A549 (cell line): Measurements from ENCODE around the gene SLC17A1. TPM values are rescaled to one million over a fixed set of nuclear protein-coding genes. Genes with fewer than 3 reads are reported as not detected.

Source experiments
- ATAC-seq, 2 experiments: fragments of 200-7000 bp in 1 of 2; fragments of >200 bp in 1 of 2; cut with Nextera tagmentation in 1 of 2; cut with Tn5 transposase in 1 of 2; 3 replicates each; pipeline versions ENCODE4 v1.8.0 to v1.9.1; 2018 to 2020; ENCODE audit warnings: mild to moderate bottlenecking in 1 of 2, moderate library complexity in 1 of 2
- CTCF ChIA-PET: fragments of 300-600 bp; sonication (Branson Sonifier 250); formaldehyde crosslinking; extraction: SDS; loops from one replicate; lab custom pipeline; 2021; ENCODE audit warnings: antibody characterized with exemption, inconsistent platforms; lab: Yijun Ruan, JAX
- POLR2A ChIA-PET: fragments of 350-600 bp; formaldehyde crosslinking; extraction: SDS; loops from one replicate; lab custom pipeline; 2021; ENCODE audit warnings: antibody characterized with exemption, inconsistent platforms; lab: Yijun Ruan, JAX
- DNase-seq, 2 experiments: peaks; one replicate each; pipeline versions ENCODE4 v3.0.0 to v3.0.0-alpha.2; 2011 to 2016; ENCODE audit warnings: low read depth in 1 of 2, low spot score in 1 of 2
- FAIRE-seq: peaks from 2 replicates; lab custom pipeline; 2011; peaks lifted over from hg19 to GRCh38; lab: Jason Lieb, UNC
- H3K27ac ChIP-seq, 2 experiments: fragments of >200 bp; sonication (Bioruptor Twin); formaldehyde crosslinking; 3 replicates each; pipeline ENCODE4 v1.5.1; 2016 to 2017
- H3K4me1 ChIP-seq: fragments of >200 bp; sonication (Bioruptor Twin); formaldehyde crosslinking; 3 replicates; pipeline ENCODE4 v1.6.1; 2016
- H3K4me2 ChIP-seq: fragments of >200 bp; sonication (Bioruptor Twin); formaldehyde crosslinking; 3 replicates; pipeline ENCODE4 v1.6.1; 2016
- H3K4me3 ChIP-seq: fragments of >200 bp; sonication (Bioruptor Twin); formaldehyde crosslinking; 3 replicates; pipeline ENCODE4 v1.5.1; 2016
- H3K9me3 ChIP-seq: fragments of >200 bp; sonication (Bioruptor Twin); formaldehyde crosslinking; 3 replicates; pipeline ENCODE4 v1.6.1; 2016
- CBX8 ChIP-seq: fragments of 200-600 bp; sonication (generic); IDR thresholded peaks from 2 replicates; pipeline ENCODE4 v1.6.1; 2016
- CHD2 ChIP-seq: fragments of 150-350 bp; IDR thresholded peaks from 2 replicates; pipeline ENCODE4 v1.6.1; 2014; ENCODE audit warnings: low read length; ENCODE audit not compliant: partially characterized antibody
- FOSB ChIP-seq: fragments of 250-450 bp; sonication (Bioruptor Pico); IDR thresholded peaks from 2 replicates; pipeline ENCODE4 v1.5.0; 2020; ENCODE audit warnings: mild to moderate bottlenecking, moderate library complexity
- FOXS1 ChIP-seq: fragments of 250-450 bp; sonication (Bioruptor Pico); IDR thresholded peaks from 2 replicates; pipeline ENCODE4 v1.5.0; 2020; ENCODE audit warnings: mild to moderate bottlenecking, moderate library complexity
- GATA3 ChIP-seq: IDR thresholded peaks from 2 replicates; pipeline ENCODE4 v1.6.1; 2012; ENCODE audit warnings: borderline replicate concordance
- HEYL ChIP-seq: fragments of 250-450 bp; sonication (Bioruptor Pico); IDR thresholded peaks from 2 replicates; pipeline ENCODE4 v1.8.0; 2021; ENCODE audit warnings: mild to moderate bottlenecking, moderate library complexity
- HOXB13 ChIP-seq: fragments of 250-450 bp; sonication (Bioruptor Pico); IDR thresholded peaks from 2 replicates; pipeline ENCODE4 v1.5.0; 2020; ENCODE audit warnings: low read depth, mild to moderate bottlenecking, moderate library complexity
- KDM1A ChIP-seq: fragments of 200-600 bp; sonication (generic); IDR thresholded peaks from 2 replicates; pipeline ENCODE4 v1.6.1; 2016; ENCODE audit warnings: low read depth, mild to moderate bottlenecking
- NFE2L2 ChIP-seq: fragments of 150-350 bp; conservative IDR thresholded peaks from 2 replicates; pipeline ENCODE4 v1.6.1; 2014; ENCODE audit warnings: low read length
- POLR2A ChIP-seq: IDR thresholded peaks from 2 replicates; pipeline ENCODE4 v1.6.1; 2012; ENCODE audit warnings: mild to moderate bottlenecking, low read length
- RCOR1 ChIP-seq: fragments of 150-350 bp; IDR thresholded peaks from 2 replicates; pipeline ENCODE4 v1.6.1; 2014; ENCODE audit warnings: antibody characterized with exemption, low read length, low read depth
- SMC3 ChIP-seq: fragments of >200 bp; sonication (Bioruptor Twin); formaldehyde crosslinking; IDR thresholded peaks from 3 replicates; pipeline ENCODE4 v1.6.1; 2018; ENCODE audit warnings: inconsistent platforms
- TFCP2L1 ChIP-seq: fragments of 250-450 bp; sonication (Bioruptor Pico); IDR thresholded peaks from 2 replicates; pipeline ENCODE4 v1.5.0; 2021; ENCODE audit warnings: mild to moderate bottlenecking
- ZFP36 ChIP-seq: fragments of 450-650 bp; IDR thresholded peaks from 2 replicates; pipeline ENCODE4 v1.6.1; 2014; ENCODE audit warnings: borderline replicate concordance; ENCODE audit not compliant: partially characterized antibody
- WGBS: methylation state at CpG from one replicate; pipeline ENCODE4 v1.1.6; 2017; ENCODE audit errors: missing lambda C conversion rate; 5-methylcytosine and 5-hydroxymethylcytosine counted together
- polyA plus RNA-seq, 4 experiments: library from polyadenylated mRNA; depleted of rRNA in 3 of 4; stranded (reverse); fragments of >200 nt; fragmentation: RNase III in 1 of 4; extraction: RNeasy Plus Mini Kit Qiagen cat#74134 plus additional on column Dnase treatment in 1 of 4; gene quantifications; 2 replicates in 3 of 4; 3 replicates in 1 of 4; pipeline ENCODE4 v1.2.3, GENCODE V29; 2011 to 2017
- TF ChIP-seq, protein P1 (sequence below): fragments of >200 bp; sonication (Bioruptor Twin); formaldehyde crosslinking; IDR thresholded peaks from 3 replicates; pipeline ENCODE4 v1.6.1; 2016
- TF ChIP-seq, protein P2 (sequence below): fragments of 250-450 bp; sonication (Bioruptor Pico); IDR thresholded peaks from 2 replicates; pipeline ENCODE4 v1.5.0; 2020; ENCODE audit warnings: low read depth, mild to moderate bottlenecking, moderate library complexity
- TF ChIP-seq, protein P3 (sequence below): fragments of 200-600 bp; sonication (generic); IDR thresholded peaks from 2 replicates; pipeline ENCODE4 v1.6.1; 2016; ENCODE audit warnings: antibody characterized with exemption, mild to moderate bottlenecking, moderate library complexity
- TF ChIP-seq, protein P4 (sequence below): fragments of >200 bp; sonication (Bioruptor Twin); formaldehyde crosslinking; IDR thresholded peaks from 3 replicates; pipeline ENCODE4 v1.5.1; 2016

SLC17A1 gene
- polyA plus RNA-seq, 2 of the 4 experiments (the other 2 are of a cell fraction), result 0.79 to 1.2 TPM

DNA sequence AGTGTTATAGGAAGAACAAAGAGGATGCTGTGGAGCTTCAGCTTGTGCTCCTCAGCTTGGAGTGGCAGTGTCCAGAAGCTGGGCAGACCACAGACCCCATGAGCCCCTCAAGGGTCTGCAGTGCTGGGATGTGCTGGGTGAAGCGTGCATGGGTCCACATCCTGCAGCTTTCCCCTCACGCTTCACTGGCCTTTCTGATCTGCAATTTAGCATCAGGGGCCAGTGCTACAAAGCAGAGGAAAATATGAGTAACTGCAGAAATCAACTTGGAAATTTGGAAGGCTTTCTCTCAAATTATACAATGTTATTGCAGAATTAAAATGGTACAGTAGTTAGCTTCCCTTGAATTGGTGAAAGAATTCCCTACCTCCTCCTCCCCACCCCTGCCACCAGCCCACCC lies 67.2 kb downstream of the SLC17A1 start:
- Histone ChIP-seq H3K9me3 (no peaks in the 10 kb centered on the region), H3K4me2 (no peak overlapping the region), H3K4me1 (no peaks in the 10 kb centered on the region), H3K27ac (no peak overlapping the region), H3K4me3 (no peak overlapping the region)
- ChIA-PET POLR2A (interaction anchor here (0.6 kb wide), 1 partner anchor 46 kb away, joined by 3 read pairs; no protein-coding TSS in a partner anchor), CTCF (no interaction called here)
- FAIRE-seq (no peak), ATAC-seq (no peak), DNase-seq (no peak)
- WGBS, result 91% methylated on average over 2 of the region's 2 CpGs
- TF ChIP-seq GATA3, result no peak
- TF ChIP-seq, protein P1, sequence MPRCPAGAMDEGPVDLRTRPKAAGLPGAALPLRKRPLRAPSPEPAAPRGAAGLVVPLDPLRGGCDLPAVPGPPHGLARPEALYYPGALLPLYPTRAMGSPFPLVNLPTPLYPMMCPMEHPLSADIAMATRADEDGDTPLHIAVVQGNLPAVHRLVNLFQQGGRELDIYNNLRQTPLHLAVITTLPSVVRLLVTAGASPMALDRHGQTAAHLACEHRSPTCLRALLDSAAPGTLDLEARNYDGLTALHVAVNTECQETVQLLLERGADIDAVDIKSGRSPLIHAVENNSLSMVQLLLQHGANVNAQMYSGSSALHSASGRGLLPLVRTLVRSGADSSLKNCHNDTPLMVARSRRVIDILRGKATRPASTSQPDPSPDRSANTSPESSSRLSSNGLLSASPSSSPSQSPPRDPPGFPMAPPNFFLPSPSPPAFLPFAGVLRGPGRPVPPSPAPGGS, result no peak
- TF ChIP-seq HEYL, result no peak
- no peak for TF ChIP-seq CBX8
- no peak for TF ChIP-seq TFCP2L1 (CRISPR knock-in tag)
- no peak for TF ChIP-seq ZFP36
- TF ChIP-seq FOXS1 (CRISPR knock-in tag), result no peak
- no peak for TF ChIP-seq KDM1A
- no peak for TF ChIP-seq SMC3
- no peak for TF ChIP-seq CHD2
- TF ChIP-seq, protein P2, sequence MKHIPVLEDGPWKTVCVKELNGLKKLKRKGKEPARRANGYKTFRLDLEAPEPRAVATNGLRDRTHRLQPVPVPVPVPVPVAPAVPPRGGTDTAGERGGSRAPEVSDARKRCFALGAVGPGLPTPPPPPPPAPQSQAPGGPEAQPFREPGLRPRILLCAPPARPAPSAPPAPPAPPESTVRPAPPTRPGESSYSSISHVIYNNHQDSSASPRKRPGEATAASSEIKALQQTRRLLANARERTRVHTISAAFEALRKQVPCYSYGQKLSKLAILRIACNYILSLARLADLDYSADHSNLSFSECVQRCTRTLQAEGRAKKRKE, result no peak
- TF ChIP-seq HOXB13 (CRISPR knock-in tag), result no peak
- TF ChIP-seq, protein P3, sequence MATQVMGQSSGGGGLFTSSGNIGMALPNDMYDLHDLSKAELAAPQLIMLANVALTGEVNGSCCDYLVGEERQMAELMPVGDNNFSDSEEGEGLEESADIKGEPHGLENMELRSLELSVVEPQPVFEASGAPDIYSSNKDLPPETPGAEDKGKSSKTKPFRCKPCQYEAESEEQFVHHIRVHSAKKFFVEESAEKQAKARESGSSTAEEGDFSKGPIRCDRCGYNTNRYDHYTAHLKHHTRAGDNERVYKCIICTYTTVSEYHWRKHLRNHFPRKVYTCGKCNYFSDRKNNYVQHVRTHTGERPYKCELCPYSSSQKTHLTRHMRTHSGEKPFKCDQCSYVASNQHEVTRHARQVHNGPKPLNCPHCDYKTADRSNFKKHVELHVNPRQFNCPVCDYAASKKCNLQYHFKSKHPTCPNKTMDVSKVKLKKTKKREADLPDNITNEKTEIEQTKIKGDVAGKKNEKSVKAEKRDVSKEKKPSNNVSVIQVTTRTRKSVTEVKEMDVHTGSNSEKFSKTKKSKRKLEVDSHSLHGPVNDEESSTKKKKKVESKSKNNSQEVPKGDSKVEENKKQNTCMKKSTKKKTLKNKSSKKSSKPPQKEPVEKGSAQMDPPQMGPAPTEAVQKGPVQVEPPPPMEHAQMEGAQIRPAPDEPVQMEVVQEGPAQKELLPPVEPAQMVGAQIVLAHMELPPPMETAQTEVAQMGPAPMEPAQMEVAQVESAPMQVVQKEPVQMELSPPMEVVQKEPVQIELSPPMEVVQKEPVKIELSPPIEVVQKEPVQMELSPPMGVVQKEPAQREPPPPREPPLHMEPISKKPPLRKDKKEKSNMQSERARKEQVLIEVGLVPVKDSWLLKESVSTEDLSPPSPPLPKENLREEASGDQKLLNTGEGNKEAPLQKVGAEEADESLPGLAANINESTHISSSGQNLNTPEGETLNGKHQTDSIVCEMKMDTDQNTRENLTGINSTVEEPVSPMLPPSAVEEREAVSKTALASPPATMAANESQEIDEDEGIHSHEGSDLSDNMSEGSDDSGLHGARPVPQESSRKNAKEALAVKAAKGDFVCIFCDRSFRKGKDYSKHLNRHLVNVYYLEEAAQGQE, result no peak
- no peak for TF ChIP-seq POLR2A
- no peak for TF ChIP-seq RCOR1
- no peak for TF ChIP-seq FOSB (CRISPR knock-in tag)
- TF ChIP-seq, protein P4, sequence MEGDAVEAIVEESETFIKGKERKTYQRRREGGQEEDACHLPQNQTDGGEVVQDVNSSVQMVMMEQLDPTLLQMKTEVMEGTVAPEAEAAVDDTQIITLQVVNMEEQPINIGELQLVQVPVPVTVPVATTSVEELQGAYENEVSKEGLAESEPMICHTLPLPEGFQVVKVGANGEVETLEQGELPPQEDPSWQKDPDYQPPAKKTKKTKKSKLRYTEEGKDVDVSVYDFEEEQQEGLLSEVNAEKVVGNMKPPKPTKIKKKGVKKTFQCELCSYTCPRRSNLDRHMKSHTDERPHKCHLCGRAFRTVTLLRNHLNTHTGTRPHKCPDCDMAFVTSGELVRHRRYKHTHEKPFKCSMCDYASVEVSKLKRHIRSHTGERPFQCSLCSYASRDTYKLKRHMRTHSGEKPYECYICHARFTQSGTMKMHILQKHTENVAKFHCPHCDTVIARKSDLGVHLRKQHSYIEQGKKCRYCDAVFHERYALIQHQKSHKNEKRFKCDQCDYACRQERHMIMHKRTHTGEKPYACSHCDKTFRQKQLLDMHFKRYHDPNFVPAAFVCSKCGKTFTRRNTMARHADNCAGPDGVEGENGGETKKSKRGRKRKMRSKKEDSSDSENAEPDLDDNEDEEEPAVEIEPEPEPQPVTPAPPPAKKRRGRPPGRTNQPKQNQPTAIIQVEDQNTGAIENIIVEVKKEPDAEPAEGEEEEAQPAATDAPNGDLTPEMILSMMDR, result no peak

DNA sequence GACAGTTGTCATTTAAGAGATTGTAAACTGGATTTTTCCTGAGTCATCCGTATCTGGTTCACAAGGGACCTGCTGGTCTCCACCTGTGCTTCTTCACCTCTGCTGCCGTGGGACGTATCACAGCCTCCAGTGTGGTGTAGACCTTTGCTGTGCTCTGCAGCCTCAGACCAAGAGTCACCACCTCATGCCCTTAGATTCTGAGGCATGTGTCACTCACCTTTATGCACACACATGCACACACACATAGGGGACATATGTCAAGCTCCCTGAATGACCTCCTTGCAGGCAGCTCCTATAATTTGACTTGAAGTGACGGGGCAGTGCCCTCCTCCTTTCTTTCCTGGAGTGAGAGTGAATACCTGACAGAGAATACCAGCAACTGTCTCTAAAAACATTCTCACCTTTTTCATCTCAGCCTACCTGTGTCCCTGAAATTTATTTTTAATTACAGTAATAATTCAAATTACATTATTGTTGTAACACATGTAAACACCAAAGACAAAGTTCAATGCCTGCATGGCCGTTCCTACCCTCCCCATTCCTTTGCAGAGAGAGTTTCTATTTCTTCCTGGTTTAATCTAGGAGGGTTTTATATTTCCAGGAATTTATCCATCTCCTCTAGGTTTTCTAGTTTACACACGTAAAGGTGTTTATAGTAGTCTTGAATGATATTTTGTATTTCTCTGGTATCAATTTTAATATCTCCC lies 73.8 kb downstream of the SLC17A1 start:
- ATAC-seq (no peak), DNase-seq (no peak), FAIRE-seq (no peak)
- ChIA-PET POLR2A (no interaction called here), CTCF (interaction anchor here (1.4 kb wide), 1 partner anchor 133 kb away, joined by 3 read pairs; no protein-coding TSS in a partner anchor)
- Histone ChIP-seq H3K4me1 (0 out of 3 replicates have a peak, but pooled peaks cover 3% of the 10 kb centered on the region), H3K4me2 (no peak overlapping the region), H3K27ac (no peak overlapping the region), H3K9me3 (no peaks in the 10 kb centered on the region), H3K4me3 (no peak overlapping the region)
- 69% methylated on average over 6 of the region's 6 CpGs for WGBS
- TF ChIP-seq, protein P2, result no peak
- TF ChIP-seq, protein P3, result no peak
- no peak for TF ChIP-seq NFE2L2
